Hindlimb muscle (tissue), 1 donor: ENCODE measurements around the gene FAM174B. TPM values are rescaled to one million over a fixed set of nuclear protein-coding genes. Genes with fewer than 3 reads are reported as not detected.

Experiments used
- DNase-seq: peaks from one replicate; pipeline ENCODE4 v3.0.0-alpha.2; 2013
- polyA plus RNA-seq: library from polyadenylated mRNA; unstranded; fragments of 120-200 nt; gene quantifications from one replicate; pipeline ENCODE4 v1.2.1, GENCODE V29; 2013; ENCODE audit not compliant: insufficient read length

FAM174B gene
- polyA plus RNA-seq, 1 donor = 21.0 TPM

GRCh38 chr15:92638709-92639365 lies 16.7 kb downstream of the FAM174B start:
- no peak for DNase-seq

GRCh38 chr15:92638291-92638708 lies 17.3 kb downstream of the FAM174B start:
- no peak for DNase-seq

GRCh38 chr15:92637626-92638025 lies 17.9 kb downstream of the FAM174B start:
- DNase-seq = no peak

- DNase-seq = no peak
Observed at GRCh38 chr15:92636908-92637481, 18.6 kb downstream of the FAM174B start.

- DNase-seq = no peak
Observed at GRCh38 chr15:92636401-92636907, 19.1 kb downstream of the FAM174B start.

GRCh38 chr15:92634671-92635201 lies 20.8 kb downstream of the FAM174B start:
- DNase-seq = no peak

- no peak for DNase-seq
Observed at GRCh38 chr15:92634060-92634459, 21.5 kb downstream of the FAM174B start.

- no peak for DNase-seq
Observed at GRCh38 chr15:92633418-92633817, 22.2 kb downstream of the FAM174B start.

GRCh38 chr15:92633001-92633400 lies 22.6 kb downstream of the FAM174B start:
- no peak for DNase-seq

- DNase-seq = no peak
Observed at GRCh38 chr15:92631721-92632120, 23.9 kb downstream of the FAM174B start.

- no peak for DNase-seq
Observed at GRCh38 chr15:92629975-92630626, 25.5 kb downstream of the FAM174B start.

- no peak for DNase-seq
Observed at GRCh38 chr15:92629276-92629974, 26.1 kb downstream of the FAM174B start.

GRCh38 chr15:92627014-92627413 lies 28.6 kb downstream of the FAM174B start:
- no peak for DNase-seq

- DNase-seq = no peak
Observed at GRCh38 chr15:92625251-92625980, 30.2 kb downstream of the FAM174B start.

- DNase-seq = peak; percentile 64
Observed at GRCh38 chr15:92624401-92624991, 31.1 kb downstream of the FAM174B start.

- DNase-seq = no peak
Observed at GRCh38 chr15:92623435-92623834, 32.1 kb downstream of the FAM174B start.

- no peak for DNase-seq
Observed at GRCh38 chr15:92621972-92622533, 33.5 kb downstream of the FAM174B start.

GRCh38 chr15:92620991-92621390 lies 34.6 kb downstream of the FAM174B start:
- no peak for DNase-seq

- peak; percentile 85 for DNase-seq
Observed at GRCh38 chr15:92619145-92620101, 36.2 kb downstream of the FAM174B start.
